Kidney tubule cell (primary cell): ENCODE data around the gene RIMOC1.

Experiments used
- DNase-seq: peaks from one replicate; pipeline ENCODE4 v3.0.0-alpha.2; 2018; ENCODE audit warnings: low spot score

RIMOC1 gene

GRCh38 chr5:41903892-41904799, at the start of gene RIMOC1:
RIMOC1 (plus strand) TSS chr5:41904344; CDS start chr5:41904368, 24 bp downstream.
- peak; percentile 100 for DNase-seq

- DNase-seq = peak; percentile 59
Observed at GRCh38 chr5:41856644-41857491, 47.3 kb upstream of the RIMOC1 start.

GRCh38 chr5:41857989-41858388, 46.2 kb upstream of the RIMOC1 start:
- no peak for DNase-seq

DNA sequence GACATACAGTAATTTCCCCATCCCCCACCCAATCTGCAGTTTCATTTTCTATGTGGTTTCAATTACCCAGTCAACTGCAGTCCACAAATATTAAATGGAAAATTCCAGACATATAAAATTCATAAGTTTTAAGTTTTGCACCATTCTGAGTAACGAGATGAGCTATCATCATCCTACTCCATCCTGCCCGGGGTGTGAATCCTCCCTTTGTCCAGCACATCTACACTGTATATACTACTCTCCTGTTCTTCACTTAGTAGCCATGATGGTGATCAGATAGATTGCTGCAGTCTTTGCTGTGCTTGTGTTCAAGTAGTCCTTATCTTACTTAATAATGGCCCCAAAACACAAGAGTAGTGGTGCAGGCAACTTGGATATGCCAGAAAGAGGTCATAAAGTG, 45.3 kb upstream of the RIMOC1 start:
- no peak for DNase-seq

- peak; percentile 30 for DNase-seq
Observed at GRCh38 chr5:41863871-41864486, 40.2 kb upstream of the RIMOC1 start.

- peak; percentile 63 for DNase-seq
Observed at GRCh38 chr5:41869151-41869723, 34.9 kb upstream of the RIMOC1 start.

- DNase-seq = peak; percentile 87
Observed at GRCh38 chr5:41869724-41870626, 34.2 kb upstream of the RIMOC1 start, which contains the start of gene OXCT1. OXCT1 (minus strand) TSS chr5:41870425; CDS start chr5:41870358, 67 bp downstream.

DNA sequence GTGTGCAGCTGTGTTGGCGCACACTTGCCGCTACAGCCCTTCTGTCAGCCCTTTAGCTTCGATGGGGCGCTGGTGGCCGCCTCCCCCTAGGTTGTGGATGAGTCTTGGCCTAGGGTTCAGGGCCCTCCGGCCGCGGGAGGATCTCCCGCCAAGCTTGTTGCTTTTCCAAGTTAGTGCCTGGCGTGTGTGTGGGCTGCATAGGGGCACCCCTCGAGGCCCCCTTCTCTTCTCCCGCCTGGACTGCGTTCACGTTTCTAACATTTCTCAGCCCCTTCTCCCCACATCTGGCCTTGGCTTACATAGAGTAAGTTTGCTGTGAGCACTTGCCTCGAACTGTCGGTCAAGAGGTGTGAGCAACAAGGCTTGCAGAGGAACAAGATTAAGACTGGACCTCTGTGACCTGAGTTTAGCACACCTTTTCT, 33.5 kb upstream of the RIMOC1 start:
- DNase-seq = no peak

DNA sequence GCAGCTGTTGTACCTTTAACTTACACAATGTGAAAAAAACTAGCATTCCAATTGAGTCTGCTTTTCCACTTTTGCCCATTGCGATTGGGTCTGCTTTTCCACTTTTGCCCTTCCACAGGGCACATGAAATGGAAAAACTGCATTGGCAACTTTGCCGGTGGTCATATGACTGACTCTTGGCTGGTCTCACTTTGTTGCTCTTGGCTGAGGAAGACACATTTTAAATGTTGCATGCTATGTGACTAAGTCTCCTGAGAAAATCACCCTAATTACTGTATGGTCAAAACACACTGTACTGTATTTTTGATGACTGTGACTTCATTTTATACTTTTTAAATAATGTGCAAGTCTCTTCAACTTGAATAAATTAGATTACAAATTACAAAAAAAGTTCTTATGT, 32.3 kb upstream of the RIMOC1 start:
- peak; percentile 47 for DNase-seq

DNA sequence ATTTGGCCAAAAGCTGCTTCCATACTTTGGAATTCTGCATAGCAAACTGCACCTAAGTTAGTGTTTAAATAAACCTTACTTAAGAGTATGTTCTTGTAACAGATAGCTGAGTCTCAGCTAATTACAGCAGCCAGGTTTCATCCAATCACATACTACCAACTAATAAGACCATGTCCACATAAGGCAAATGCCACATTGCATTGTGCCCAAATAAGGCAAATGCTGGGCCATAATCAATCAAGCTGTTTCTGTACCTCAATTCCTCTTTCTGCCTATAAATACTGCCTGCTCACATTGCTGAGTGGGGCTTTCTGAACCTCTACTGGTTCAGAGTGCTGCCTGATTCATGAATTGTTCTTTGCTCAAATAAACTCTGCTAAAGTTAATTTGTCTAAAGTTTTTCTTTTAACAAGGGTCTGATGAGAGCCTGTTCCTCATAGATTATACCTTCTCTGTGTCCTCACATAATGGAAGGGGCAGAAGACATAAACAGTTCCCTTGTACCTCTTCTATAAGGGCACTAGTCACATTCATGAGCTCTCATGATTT, 29.6 kb upstream of the RIMOC1 start:
- DNase-seq = no peak

- no peak for DNase-seq
Observed at GRCh38 chr5:41875121-41875520, 29.0 kb upstream of the RIMOC1 start.

- DNase-seq = no peak
Observed at GRCh38 chr5:41876678-41877077, 27.5 kb upstream of the RIMOC1 start.

DNA sequence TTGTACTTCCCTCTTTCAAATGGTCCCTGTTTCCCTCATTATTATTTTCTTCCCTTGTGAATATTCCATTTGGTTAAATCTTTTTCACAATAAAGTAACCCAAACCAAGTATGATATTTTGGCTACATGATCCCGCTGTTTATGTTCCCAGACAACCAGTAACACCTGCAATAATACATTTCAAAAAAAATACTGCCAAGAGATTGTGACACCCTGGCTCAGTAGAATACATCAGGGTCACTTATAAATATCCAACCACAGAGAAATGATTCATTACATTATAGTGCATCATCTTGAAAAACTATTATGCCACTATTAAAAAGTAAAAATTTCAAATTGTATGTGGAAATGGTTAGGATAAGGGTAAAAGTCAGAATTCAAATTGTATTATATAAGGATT, 26.7 kb upstream of the RIMOC1 start:
- no peak for DNase-seq

DNA sequence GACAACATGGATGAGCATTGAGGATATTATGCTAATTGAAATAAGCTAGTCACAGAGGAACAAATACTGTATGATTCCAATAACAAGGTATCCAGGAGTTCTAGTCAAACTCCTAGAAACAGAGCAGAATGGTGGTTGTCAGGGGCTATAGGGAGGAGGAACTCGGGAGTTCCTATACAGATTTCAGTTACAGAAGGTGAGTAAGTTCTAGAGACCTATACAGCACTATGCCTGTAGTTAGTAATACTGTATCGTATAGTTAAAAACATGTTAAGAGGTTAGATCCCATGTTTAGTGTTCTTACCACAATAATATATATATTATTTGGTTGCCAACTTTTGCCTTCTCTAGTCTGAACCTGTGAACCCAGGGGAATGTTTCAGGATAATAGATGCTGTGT, 26.0 kb upstream of the RIMOC1 start:
- no peak for DNase-seq

DNA sequence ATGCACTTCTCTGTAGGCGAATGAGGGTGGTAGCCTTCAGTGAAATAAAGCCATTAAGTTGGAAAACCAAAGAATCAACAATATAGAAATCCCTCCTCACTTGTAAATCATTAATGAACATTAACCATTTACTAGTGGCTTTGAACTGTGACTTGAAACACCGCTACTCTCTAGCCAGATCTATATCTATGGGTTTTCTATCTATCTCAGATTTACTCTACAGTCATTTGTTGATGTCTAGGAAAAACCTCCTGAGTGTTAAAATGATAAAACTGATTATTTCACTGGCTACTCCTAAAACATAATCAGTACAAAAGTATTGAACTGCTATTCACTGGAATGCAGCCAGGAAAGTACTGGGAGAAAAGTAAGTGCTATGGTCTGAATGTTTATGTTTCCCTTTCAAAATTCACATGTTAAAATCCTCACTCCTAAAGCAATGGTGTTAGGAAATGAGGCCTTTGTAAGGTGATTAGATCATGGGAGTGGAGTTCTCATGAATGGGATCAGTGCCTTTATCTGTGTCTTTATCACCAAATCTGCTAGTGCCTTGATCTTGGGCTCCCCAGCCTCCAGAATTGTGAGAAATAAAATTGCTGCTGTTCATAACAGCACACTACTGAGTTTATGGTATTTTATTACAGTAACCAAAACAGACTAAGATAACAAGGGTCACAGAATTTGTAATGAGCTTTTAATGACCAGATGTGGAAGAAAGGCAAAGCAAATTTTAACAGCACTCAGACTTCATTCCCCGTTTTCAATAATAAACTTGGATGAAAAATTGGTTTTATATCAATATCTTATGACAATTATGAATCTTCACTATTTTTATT, 25.3 kb upstream of the RIMOC1 start:
- DNase-seq = peak; percentile 12

- no peak for DNase-seq
Observed at GRCh38 chr5:41882765-41883164, 21.4 kb upstream of the RIMOC1 start.

DNA sequence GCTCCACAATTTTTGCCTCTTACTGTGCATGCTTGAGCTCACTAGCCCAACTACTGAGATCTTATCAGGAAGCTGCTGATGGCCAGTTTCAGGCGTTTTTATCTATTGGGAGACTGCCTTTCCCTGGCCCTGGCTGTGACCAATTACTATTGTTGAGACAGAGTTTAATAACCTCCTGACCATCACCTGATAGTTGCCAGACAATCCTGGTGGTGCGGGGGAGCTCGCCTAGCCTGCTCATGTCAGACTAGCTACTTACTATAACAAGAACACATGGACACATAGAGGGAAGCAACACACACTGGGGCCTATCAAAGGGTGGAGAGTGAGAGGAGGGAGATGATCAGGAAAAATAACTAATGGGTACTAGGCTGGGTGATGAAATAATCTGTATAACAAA, 20.9 kb upstream of the RIMOC1 start:
- no peak for DNase-seq

DNA sequence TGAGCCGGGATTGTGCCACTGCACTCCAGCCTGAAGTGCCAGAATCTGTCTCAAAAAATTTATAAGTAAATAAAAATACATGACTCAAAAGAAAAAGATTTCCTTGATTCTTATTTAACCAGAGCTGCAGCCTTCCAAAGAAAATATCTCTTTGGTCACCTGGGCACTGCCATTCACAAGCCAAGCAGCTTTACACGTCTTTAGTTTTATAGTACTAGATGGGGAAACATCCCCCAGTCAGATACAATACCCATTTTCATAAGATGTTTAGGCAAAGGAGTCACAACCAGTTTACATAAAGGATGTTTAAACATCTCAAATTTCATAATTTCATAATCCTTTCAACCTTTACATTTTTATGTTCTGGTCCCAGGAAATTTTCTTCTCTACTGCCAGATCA, 20.2 kb upstream of the RIMOC1 start:
- DNase-seq = no peak

DNA sequence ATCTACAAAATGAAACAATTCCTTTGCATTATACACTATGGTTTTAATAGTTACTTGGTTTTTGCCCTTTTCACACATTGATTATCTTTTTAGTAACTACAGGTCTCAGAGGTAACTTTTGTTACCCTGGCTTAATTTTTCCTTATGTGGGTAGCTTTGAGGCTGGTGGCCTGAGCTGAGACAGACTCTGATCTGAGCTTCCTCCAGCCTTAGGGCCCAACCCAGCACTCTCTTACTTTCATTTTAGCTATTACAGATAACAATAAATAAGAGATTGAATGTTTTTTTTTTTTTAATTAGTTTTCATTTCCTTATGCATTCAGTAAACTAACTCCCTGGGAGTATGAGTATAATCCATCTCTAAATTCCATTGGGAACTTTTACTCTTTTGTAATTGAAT, 18.9 kb upstream of the RIMOC1 start:
- DNase-seq = no peak
